K562 (cell line): ENCODE measurements around the gene ATRN. TPM values are rescaled to one million over a fixed set of nuclear protein-coding genes. Genes with fewer than 3 reads are reported as not detected.

Experiments used
- ATAC-seq: fragments of 200-7000 bp; cut with Tn5 transposase; 3 replicates; pipeline ENCODE4 v1.9.1; 2020; ENCODE audit warnings: moderate library complexity
- BruUV-seq: library from RNA; stranded (reverse); fragments of 400-500 nt; replicated peaks from 2 replicates; lab custom pipeline; 2021; lab: Mats Ljungman, UMichigan
- CTCF ChIA-PET: fragments of 300-600 bp; formaldehyde crosslinking; extraction: SDS; loops from one replicate; lab custom pipeline; 2021; ENCODE audit warnings: low intra/inter-chr PET ratio; lab: Yijun Ruan, JAX
- POLR2A ChIA-PET: fragments of 300-600, 350-650 bp; sonication (Branson Sonifier 250); formaldehyde crosslinking; extraction: SDS; loops from one replicate; lab custom pipeline; 2021; ENCODE audit warnings: antibody characterized with exemption, inconsistent platforms; lab: Yijun Ruan, JAX
- DNase-seq, 4 experiments: peaks; one replicate each; pipeline versions ENCODE4 v3.0.0 to v3.0.0-alpha.2; 2011 to 2018; ENCODE audit warnings: low spot score in 3 of 4, mixed read lengths in 3 of 4; ENCODE audit errors: extremely low read depth in 1 of 4
- FAIRE-seq: peaks from 2 replicates; lab custom pipeline; 2011; peaks lifted over from hg19 to GRCh38; lab: Jason Lieb, UNC
- H2AFZ ChIP-seq: 2 replicates; pipeline ENCODE4 v1.6.0; 2011; ENCODE audit warnings: low read depth, low read length, control low read depth, inconsistent platforms
- H3K27ac ChIP-seq: fragments of 200-600 bp; 3 replicates; pipeline ENCODE4 v1.8.0; 2011; ENCODE audit warnings: low read depth, mild to moderate bottlenecking, control low read depth, inconsistent platforms, low read length, moderate library complexity, mixed read lengths; ENCODE audit errors: extremely low read depth
- H3K27me3 ChIP-seq, 2 experiments: fragments of 300-600 bp in 1 of 2; 2 replicates in 1 of 2; 3 replicates in 1 of 2; pipeline versions ENCODE4 v1.6.0 to v1.8.0; 2011; ENCODE audit warnings: inconsistent platforms in 2 of 2, low read length in 2 of 2, mild to moderate bottlenecking in 1 of 2, mixed read lengths in 1 of 2, moderate library complexity in 1 of 2; ENCODE audit not compliant: control insufficient read depth in 2 of 2, insufficient read depth in 2 of 2
- H3K36me3 ChIP-seq: fragments of 300-600 bp; 3 replicates; pipeline ENCODE4 v1.8.0; 2011; ENCODE audit warnings: mild to moderate bottlenecking, low read length, inconsistent platforms; ENCODE audit not compliant: control insufficient read depth, insufficient read depth
- H3K4me1 ChIP-seq, 2 experiments: fragments of 200-600 bp in 1 of 2; replicated peaks in 1 of 2; 2 replicates in 1 of 2; 3 replicates in 1 of 2; pipeline versions ENCODE4 v1.5.1 to v1.8.0; 2011; ENCODE audit warnings: inconsistent platforms in 2 of 2, low read length in 2 of 2, mild to moderate bottlenecking in 1 of 2, mixed read lengths in 1 of 2, moderate library complexity in 1 of 2; ENCODE audit not compliant: control insufficient read depth in 2 of 2, insufficient read depth in 2 of 2
- H3K4me2 ChIP-seq: 2 replicates; pipeline ENCODE4 v1.6.1; 2011; ENCODE audit warnings: low read length, control low read depth, inconsistent platforms, mixed read lengths; ENCODE audit not compliant: insufficient read depth
- H3K4me3 ChIP-seq: fragments of 200-600 bp; sonication (generic), shearing (Covaris generic); 2 replicates; pipeline ENCODE4 v1.5.1; 2016; ENCODE audit warnings: control low read depth, inconsistent platforms
- H3K79me2 ChIP-seq: fragments of 200-600 bp; 3 replicates; pipeline ENCODE4 v1.8.0; 2011; ENCODE audit warnings: low read length, inconsistent platforms; ENCODE audit not compliant: control insufficient read depth, insufficient read depth
- H3K9ac ChIP-seq, 2 experiments: 2 replicates each; pipeline versions ENCODE4 v1.6.0 to v1.6.1; 2011; ENCODE audit warnings: low read depth in 2 of 2, low read length in 2 of 2, control low read depth in 1 of 2, inconsistent platforms in 1 of 2, mild to moderate bottlenecking in 1 of 2, mixed read lengths in 1 of 2; ENCODE audit not compliant: insufficient read depth in 1 of 2
- H3K9me1 ChIP-seq: one replicate; pipeline ENCODE4 v1.6.0; 2011; ENCODE audit warnings: inconsistent platforms, mild to moderate bottlenecking, low read length, moderate library complexity; ENCODE audit not compliant: control insufficient read depth, insufficient read depth
- H3K9me3 ChIP-seq: replicated peaks from 2 replicates; pipeline ENCODE4 v1.5.1; 2011; ENCODE audit warnings: low read depth, low read length, inconsistent platforms; ENCODE audit not compliant: control insufficient read depth, insufficient read depth
- H4K20me1 ChIP-seq: replicated peaks from 2 replicates; pipeline ENCODE4 v1.6.1; 2011; ENCODE audit warnings: low read length, inconsistent platforms, mixed read lengths; ENCODE audit not compliant: control insufficient read depth, insufficient read depth
- CHD4 ChIP-seq: fragments of 200-600 bp; sonication (generic); IDR thresholded peaks from 3 replicates; pipeline ENCODE4 v1.6.1; 2012; ENCODE audit warnings: low read depth, mild to moderate bottlenecking, mixed read lengths, low read length, inconsistent platforms; ENCODE audit not compliant: insufficient read depth, insufficient replicate concordance, poor library complexity, severe bottlenecking
- DMBX1 ChIP-seq: fragments of 250-450 bp; sonication (Bioruptor Pico); IDR thresholded peaks from 2 replicates; pipeline ENCODE4 v1.8.0; 2022; ENCODE audit warnings: inconsistent platforms, mild to moderate bottlenecking, moderate library complexity, borderline replicate concordance
- FOSL1 ChIP-seq: fragments of 200-800 bp; sonication (Bioruptor generic); conservative IDR thresholded peaks from 2 replicates; pipeline ENCODE4 v1.6.1; 2016; ENCODE audit warnings: missing genetic modification characterization, missing compliant biosample characterization
- MTA1 ChIP-seq: fragments of 450-650 bp; IDR thresholded peaks from 2 replicates; pipeline ENCODE4 v1.6.1; 2017; ENCODE audit warnings: borderline replicate concordance
- PRMT5 ChIP-seq: sonication (generic); formaldehyde crosslinking; IDR thresholded peaks from 2 replicates; pipeline ENCODE4 v1.5.0; 2020; ENCODE audit warnings: missing genetic modification reagents
- TEAD2 ChIP-seq: fragments of 450-650 bp; IDR thresholded peaks from 2 replicates; pipeline ENCODE4 v1.6.1; 2016; ENCODE audit warnings: missing genetic modification characterization, control low read depth, missing compliant biosample characterization
- TEAD4 ChIP-seq, 2 experiments: sonication (generic) in 1 of 2; formaldehyde crosslinking in 1 of 2; IDR thresholded peaks; 2 replicates each; pipeline versions ENCODE4 v1.6.1 to v1.8.0; 2012 to 2022; ENCODE audit warnings: borderline replicate concordance in 1 of 2, inconsistent platforms in 1 of 2, low read length in 1 of 2, mild to moderate bottlenecking in 1 of 2, missing genetic modification reagents in 1 of 2
- TSC22D4 ChIP-seq: fragments of 450-650 bp; IDR thresholded peaks from 2 replicates; pipeline ENCODE4 v1.6.1; 2016; ENCODE audit warnings: missing genetic modification characterization, missing biosample characterization, control low read depth
- ZBTB8A ChIP-seq: fragments of 450-650 bp; IDR thresholded peaks from 2 replicates; pipeline ENCODE4 v1.6.1; 2018; ENCODE audit warnings: mild to moderate bottlenecking, moderate library complexity; ENCODE audit not compliant: partially characterized antibody
- ZFP36 ChIP-seq: fragments of 150-350 bp; IDR thresholded peaks from 2 replicates; pipeline ENCODE4 v1.6.1; 2018; ENCODE audit warnings: low read length, low read depth; ENCODE audit not compliant: partially characterized antibody
- ZNF507 ChIP-seq: conservative IDR thresholded peaks from 2 replicates; pipeline ENCODE4 v1.6.1; 2017; ENCODE audit warnings: missing genetic modification characterization, missing compliant biosample characterization
- WGBS: fragments of 100-300 bp; shearing (Covaris generic); methylation state at CpG from one replicate; pipeline ENCODE4 v1.1.6; 2016; ENCODE audit warnings: low coverage, mixed read lengths; ENCODE audit not compliant: insufficient coverage; ENCODE audit errors: missing lambda C conversion rate; 5-methylcytosine and 5-hydroxymethylcytosine counted together
- in situ Hi-C: fragments of 300-500 bp; cut with MboI; formaldehyde crosslinking; loops from 4 replicates; pipeline ENCODE4 v1.15.0; 2018; ENCODE audit warnings: inconsistent platforms, mixed read lengths
- intact Hi-C: fragments of 100-400 bp; cut with micrococcal nuclease; formaldehyde crosslinking; loops from 2 replicates; pipeline ENCODE4 v1.14.2; 2022
- polyA plus RNA-seq, 8 experiments: library from polyadenylated mRNA; depleted of rRNA in 4 of 8; stranded (reverse) in 5 of 8; unstranded in 3 of 8; fragments of >200 nt; fragmentation: Nextera tagmentation in 2 of 8; fragmentation: Illumina TruSeq in 1 of 8; extraction: Ambion mirVana in 2 of 8; extraction: Trizol in 1 of 8; gene quantifications; 2 replicates each; pipeline versions ENCODE4 v1.2.1 to v1.2.3, GENCODE V29; 2011 to 2014; ENCODE audit warnings: inconsistent platforms in 1 of 8, missing spikeins in 1 of 8
- total RNA-seq, 7 experiments: library from RNA; depleted of rRNA in 6 of 7; stranded (reverse); fragments of >200 nt in 6 of 7; fragmentation: Illumina TruSeq in 2 of 7; extraction: Trizol in 2 of 7; gene quantifications; 2 replicates each; pipeline versions ENCODE4 v1.2.1 to v1.2.3, GENCODE V29; 2011 to 2021; ENCODE audit warnings: low replicate concordance in 1 of 7
- TF ChIP-seq, protein P1 (sequence below): sonication (generic); formaldehyde crosslinking; IDR thresholded peaks from 2 replicates; pipeline ENCODE4 v1.8.0; 2022; ENCODE audit warnings: missing genetic modification reagents, mild to moderate bottlenecking, borderline replicate concordance

Gene ATRN
- total and polyA plus RNA-seq, 9 of the 15 experiments (the other 6 are each of a cell fraction or from before 2014, with no cell fraction given) = 0.69 to 16.5 (median 7.6) TPM

DNA sequence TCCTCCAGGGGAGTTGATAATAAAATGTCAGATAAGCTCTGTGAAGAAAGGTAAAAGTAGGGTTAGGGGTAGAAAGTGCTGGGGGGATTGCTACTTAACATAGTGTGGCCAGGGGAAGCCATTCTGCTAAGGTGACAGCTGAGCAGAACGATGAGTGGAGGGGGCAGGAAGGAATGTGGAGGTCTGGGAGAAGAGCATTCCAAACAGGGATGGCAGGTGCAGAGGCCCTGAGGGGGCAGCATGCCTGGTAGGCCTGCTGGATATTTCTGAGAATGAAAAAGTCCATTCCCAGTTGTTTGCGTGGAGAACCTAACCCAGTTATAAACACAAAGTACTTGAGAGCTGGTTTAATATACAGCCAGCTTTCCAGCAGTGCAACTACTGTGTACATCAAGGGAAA, 183.1 kb downstream of the ATRN start (continued):
- no peak for TF ChIP-seq MTA1
- TF ChIP-seq, protein P1, sequence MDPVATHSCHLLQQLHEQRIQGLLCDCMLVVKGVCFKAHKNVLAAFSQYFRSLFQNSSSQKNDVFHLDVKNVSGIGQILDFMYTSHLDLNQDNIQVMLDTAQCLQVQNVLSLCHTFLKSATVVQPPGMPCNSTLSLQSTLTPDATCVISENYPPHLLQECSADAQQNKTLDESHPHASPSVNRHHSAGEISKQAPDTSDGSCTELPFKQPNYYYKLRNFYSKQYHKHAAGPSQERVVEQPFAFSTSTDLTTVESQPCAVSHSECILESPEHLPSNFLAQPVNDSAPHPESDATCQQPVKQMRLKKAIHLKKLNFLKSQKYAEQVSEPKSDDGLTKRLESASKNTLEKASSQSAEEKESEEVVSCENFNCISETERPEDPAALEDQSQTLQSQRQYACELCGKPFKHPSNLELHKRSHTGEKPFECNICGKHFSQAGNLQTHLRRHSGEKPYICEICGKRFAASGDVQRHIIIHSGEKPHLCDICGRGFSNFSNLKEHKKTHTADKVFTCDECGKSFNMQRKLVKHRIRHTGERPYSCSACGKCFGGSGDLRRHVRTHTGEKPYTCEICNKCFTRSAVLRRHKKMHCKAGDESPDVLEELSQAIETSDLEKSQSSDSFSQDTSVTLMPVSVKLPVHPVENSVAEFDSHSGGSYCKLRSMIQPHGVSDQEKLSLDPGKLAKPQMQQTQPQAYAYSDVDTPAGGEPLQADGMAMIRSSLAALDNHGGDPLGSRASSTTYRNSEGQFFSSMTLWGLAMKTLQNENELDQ (CRISPR knock-in tag) = no peak
- no peak for TF ChIP-seq PRMT5
- no peak for TF ChIP-seq ZFP36

DNA sequence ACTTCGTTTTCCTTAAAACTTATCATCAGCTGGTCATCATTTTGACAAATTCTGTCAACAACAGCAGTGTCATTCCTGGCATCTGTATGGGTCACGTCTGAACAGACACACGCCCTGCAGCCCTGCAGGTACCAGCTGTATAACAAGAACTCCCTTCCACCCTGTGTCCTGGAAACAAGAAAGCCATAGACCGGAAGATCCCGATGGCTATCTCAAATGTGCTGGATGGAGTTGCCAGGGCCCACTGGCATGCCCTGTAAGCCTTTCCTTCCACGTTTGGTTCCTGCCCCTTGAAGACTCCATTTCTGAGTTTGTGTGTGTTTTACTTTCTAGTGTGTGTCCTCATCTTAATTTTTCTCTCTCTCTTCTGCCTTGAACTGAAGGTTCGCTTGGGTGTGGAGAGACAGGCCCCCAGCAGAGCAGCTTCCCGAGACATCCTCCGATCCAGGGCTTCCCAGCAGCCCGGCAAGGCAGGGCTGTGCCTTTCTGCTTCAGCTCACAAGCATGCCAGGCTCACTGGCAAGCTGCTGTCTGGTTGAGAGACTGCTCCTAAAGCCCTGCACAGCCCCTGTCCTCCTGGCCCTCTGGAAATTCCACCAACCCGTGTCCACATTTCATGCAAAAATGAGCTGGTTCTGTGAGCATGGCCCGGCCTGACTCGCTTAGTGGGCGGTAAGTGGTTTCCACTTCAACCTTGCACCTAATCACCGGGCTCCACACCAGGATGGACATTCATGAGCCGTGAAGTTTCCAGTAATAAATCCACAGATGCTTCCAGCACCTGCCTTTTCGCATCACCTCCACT, 183.7 kb downstream of the ATRN start:
- H4K20me1 ChIP-seq = 0 out of 2 replicates have a peak, but pooled peaks cover 4% of the 10 kb centered on the region
- no peak overlapping the region for H3K9ac ChIP-seq
- intact Hi-C loops (no loop called here), in situ Hi-C loops (no loop called here)
- no peak overlapping the region for H3K4me3 ChIP-seq
- no peaks in the 10 kb centered on the region for H3K36me3 ChIP-seq
- no peaks in the 10 kb centered on the region for H3K9me1 ChIP-seq
- ChIA-PET CTCF (no interaction called here), POLR2A (interaction anchor here (0.7 kb wide), 1 partner anchor 117 kb away, joined by 3 read pairs; no protein-coding TSS in a partner anchor)
- ATAC-seq = no peak
- WGBS = 11% methylated on average over 15 of the region's 17 CpGs
- no TSS peak for BruUV-seq
- no peak overlapping the region for H3K4me2 ChIP-seq
- no peak for TF ChIP-seq ZBTB8A
- TF ChIP-seq TSC22D4 (tag) = no peak
- TF ChIP-seq TEAD2 (tag) = no peak
- no peak for TF ChIP-seq ZNF507 (tag)
- no peak for TF ChIP-seq TEAD4 (IDR thresholded peaks at IDR 0.05; ENCODE audit: low read length)
- no peak for TF ChIP-seq TEAD4 (CRISPR knock-in tag; IDR thresholded peaks at IDR 0.05; ENCODE audit: borderline replicate concordance)
- no peak for TF ChIP-seq FOSL1 (tag)
- no peak for TF ChIP-seq DMBX1 (CRISPR knock-in tag)
- TF ChIP-seq CHD4 = no peak
- no peak for DNase-seq
- H3K27me3 ChIP-seq = peaks cover 0 to 32% of the 10 kb centered on the region in 2 experiments; a peak in 3 of 5 replicates
- no peaks in the 10 kb centered on the region for H3K79me2 ChIP-seq
- H3K4me1 ChIP-seq = peaks cover 5 to 10% of the 10 kb centered on the region in 2 experiments; a peak in 3 of 5 replicates
- H3K27ac ChIP-seq = no peak overlapping the region
- no peak for FAIRE-seq
- no peaks in the 10 kb centered on the region for H3K9me3 ChIP-seq
- no peak overlapping the region for H2AFZ ChIP-seq
